ENCODE measurements around the gene RTL10.

Gene RTL10

DNA sequence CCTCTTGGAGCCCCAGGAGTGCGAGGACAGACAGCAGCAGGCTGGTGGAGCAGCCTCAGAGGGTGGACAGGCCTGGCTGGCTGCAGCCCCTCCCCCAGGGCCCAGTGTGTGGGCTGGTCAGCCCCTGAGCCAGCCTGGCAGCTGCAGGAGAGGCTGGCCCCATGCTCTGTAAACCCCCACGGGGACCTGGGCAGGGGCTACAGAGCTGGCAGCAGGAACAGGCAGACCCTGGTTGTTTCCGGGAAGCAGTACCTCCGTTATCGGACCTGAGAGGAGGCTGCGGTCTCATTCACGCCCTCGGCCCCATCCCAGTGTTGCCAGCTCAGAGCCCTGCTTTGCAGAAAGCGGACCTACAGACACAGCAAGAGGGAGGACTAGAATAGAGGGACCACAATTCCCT lies 48.4 kb upstream of the RTL10 start:
- DNase-seq = no peak

DNA sequence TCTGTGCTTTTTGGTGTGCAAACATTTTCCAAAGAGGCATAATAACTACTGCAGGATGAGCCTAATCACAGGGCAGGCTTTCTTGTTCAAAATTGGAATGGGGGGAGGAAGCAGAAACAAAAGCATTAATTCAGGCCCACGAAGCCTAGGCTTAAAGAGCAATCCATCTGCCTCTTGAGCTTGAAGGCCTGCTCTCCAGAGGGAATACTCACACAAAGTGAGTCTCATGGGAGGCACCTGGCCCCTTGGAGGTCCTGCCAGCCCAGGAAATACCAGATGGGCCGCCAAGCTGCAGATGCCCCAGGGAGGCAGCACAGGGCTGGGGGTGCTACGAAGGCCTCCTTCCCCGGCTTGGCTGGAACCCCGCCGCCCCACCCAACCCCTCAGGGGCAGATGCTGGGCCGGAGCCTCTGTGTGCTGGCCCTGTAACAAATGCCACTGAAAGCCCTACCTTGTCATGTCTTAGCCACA lies 47.6 kb upstream of the RTL10 start:
- Histone ChIP-seq H3K9ac (ENCODE audit: low read length) (no peak overlapping the region), H3K27me3 (replicated peaks; ENCODE audit: insufficient read depth, low read length) (no peaks in the 10 kb centered on the region), H3K79me2 (ENCODE audit: low read length) (no peaks in the 10 kb centered on the region), H4K20me1 (ENCODE audit: insufficient read depth, low read length) (no peaks in the 10 kb centered on the region), H3F3A (ENCODE audit: insufficient read depth, low read length) (no peaks in the 10 kb centered on the region), H3K4me3 (ENCODE audit: low read length) (no peak overlapping the region), H3K4me1 (ENCODE audit: low read length) (no peaks in the 10 kb centered on the region), H3K36me3 (replicated peaks; ENCODE audit: insufficient read depth, low read length) (no peaks in the 10 kb centered on the region), H3K27ac (ENCODE audit: low read length) (no peak overlapping the region), H3K9me3 (replicated peaks; ENCODE audit: insufficient read depth, low read length) (no peaks in the 10 kb centered on the region), H3K4me2 (ENCODE audit: low read depth, low read length) (no peak overlapping the region), H3K9me2 (replicated peaks; ENCODE audit: insufficient read depth, low read length) (no peaks in the 10 kb centered on the region), H2AFZ (ENCODE audit: low read length) (no peak overlapping the region)
- no peak for DNase-seq
- TF ChIP-seq EZH2 (optimal IDR thresholded peaks at IDR 0.05; ENCODE audit: low read depth, low read length) (no peak), EZH2phosphoT487 (IDR thresholded peaks at IDR 0.05; ENCODE audit: low read length) (no peak)
- TF ChIP-seq, protein P1, sequence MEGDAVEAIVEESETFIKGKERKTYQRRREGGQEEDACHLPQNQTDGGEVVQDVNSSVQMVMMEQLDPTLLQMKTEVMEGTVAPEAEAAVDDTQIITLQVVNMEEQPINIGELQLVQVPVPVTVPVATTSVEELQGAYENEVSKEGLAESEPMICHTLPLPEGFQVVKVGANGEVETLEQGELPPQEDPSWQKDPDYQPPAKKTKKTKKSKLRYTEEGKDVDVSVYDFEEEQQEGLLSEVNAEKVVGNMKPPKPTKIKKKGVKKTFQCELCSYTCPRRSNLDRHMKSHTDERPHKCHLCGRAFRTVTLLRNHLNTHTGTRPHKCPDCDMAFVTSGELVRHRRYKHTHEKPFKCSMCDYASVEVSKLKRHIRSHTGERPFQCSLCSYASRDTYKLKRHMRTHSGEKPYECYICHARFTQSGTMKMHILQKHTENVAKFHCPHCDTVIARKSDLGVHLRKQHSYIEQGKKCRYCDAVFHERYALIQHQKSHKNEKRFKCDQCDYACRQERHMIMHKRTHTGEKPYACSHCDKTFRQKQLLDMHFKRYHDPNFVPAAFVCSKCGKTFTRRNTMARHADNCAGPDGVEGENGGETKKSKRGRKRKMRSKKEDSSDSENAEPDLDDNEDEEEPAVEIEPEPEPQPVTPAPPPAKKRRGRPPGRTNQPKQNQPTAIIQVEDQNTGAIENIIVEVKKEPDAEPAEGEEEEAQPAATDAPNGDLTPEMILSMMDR (IDR thresholded peaks at IDR 0.05; ENCODE audit: low read length) = no peak

More for the DNA sequence above, 48.4 kb upstream of the RTL10 start:
- H3F3A ChIP-seq (ENCODE audit: insufficient read depth, low read length) = no peaks in the 10 kb centered on the region
- no peak overlapping the region for H3K9ac ChIP-seq (ENCODE audit: low read length)
- H4K20me1 ChIP-seq (ENCODE audit: insufficient read depth, low read length) = no peaks in the 10 kb centered on the region
- H3K79me2 ChIP-seq (ENCODE audit: low read length) = no peaks in the 10 kb centered on the region
- no peak overlapping the region for H3K4me2 ChIP-seq (ENCODE audit: low read depth, low read length)
- no peaks in the 10 kb centered on the region for H3K4me1 ChIP-seq (ENCODE audit: low read length)
- H3K27me3 ChIP-seq (replicated peaks; ENCODE audit: insufficient read depth, low read length) = no peaks in the 10 kb centered on the region
- no peak overlapping the region for H2AFZ ChIP-seq (ENCODE audit: low read length)
- no peaks in the 10 kb centered on the region for H3K9me3 ChIP-seq (replicated peaks; ENCODE audit: insufficient read depth, low read length)
- no peaks in the 10 kb centered on the region for H3K36me3 ChIP-seq (replicated peaks; ENCODE audit: insufficient read depth, low read length)
- TF ChIP-seq EZH2phosphoT487 (IDR thresholded peaks at IDR 0.05; ENCODE audit: low read length) = no peak
- TF ChIP-seq EZH2 (optimal IDR thresholded peaks at IDR 0.05; ENCODE audit: low read depth, low read length) = no peak
- TF ChIP-seq, protein P1 (IDR thresholded peaks at IDR 0.05; ENCODE audit: low read length) = no peak
- no peak overlapping the region for H3K27ac ChIP-seq (ENCODE audit: low read length)
- no peak overlapping the region for H3K4me3 ChIP-seq (ENCODE audit: low read length)
- H3K9me2 ChIP-seq (replicated peaks; ENCODE audit: insufficient read depth, low read length) = no peaks in the 10 kb centered on the region

DNA sequence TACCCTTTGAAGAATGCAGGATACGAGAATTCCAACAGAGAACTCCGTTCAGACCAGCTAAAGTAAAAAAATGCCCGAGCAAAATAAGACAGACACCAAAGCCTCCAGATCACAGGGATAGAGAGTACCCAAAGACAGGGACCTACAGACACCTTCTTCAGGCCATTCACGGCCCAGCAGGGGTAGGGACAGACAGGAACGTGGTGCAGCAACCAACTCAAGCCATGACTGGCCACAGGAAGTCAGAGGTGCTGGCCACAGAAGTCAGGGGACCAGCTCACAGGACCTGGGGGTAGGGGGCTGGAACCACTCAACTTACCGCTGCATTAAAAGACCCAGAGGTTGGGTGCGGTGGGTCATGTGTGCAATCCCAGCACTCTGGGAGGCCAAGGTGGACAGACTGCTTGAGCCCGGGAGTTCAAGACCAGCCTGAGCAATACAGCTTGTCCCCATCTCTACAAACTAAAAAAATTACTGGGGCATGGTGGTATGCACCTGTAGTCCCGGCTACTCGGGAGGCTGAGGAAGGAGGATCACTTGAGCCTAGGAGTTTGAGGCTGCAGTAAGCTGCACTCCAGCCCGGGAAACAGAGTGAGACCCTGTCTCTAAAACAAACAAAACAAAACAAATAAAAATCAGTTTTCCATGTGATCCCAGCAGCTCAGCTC lies 47.0 kb upstream of the RTL10 start:
- DNase-seq = no peak
- Histone ChIP-seq H3K36me3 (replicated peaks; ENCODE audit: insufficient read depth, low read length) (no peaks in the 10 kb centered on the region), H3K4me1 (ENCODE audit: low read length) (no peaks in the 10 kb centered on the region), H3K9ac (ENCODE audit: low read length) (no peak overlapping the region), H3K27me3 (replicated peaks; ENCODE audit: insufficient read depth, low read length) (no peaks in the 10 kb centered on the region), H2AFZ (ENCODE audit: low read length) (no peak overlapping the region), H4K20me1 (ENCODE audit: insufficient read depth, low read length) (no peaks in the 10 kb centered on the region), H3F3A (ENCODE audit: insufficient read depth, low read length) (no peaks in the 10 kb centered on the region), H3K9me2 (replicated peaks; ENCODE audit: insufficient read depth, low read length) (no peaks in the 10 kb centered on the region), H3K79me2 (ENCODE audit: low read length) (no peaks in the 10 kb centered on the region), H3K4me3 (ENCODE audit: low read length) (no peak overlapping the region), H3K4me2 (ENCODE audit: low read depth, low read length) (no peak overlapping the region), H3K9me3 (replicated peaks; ENCODE audit: insufficient read depth, low read length) (no peaks in the 10 kb centered on the region), H3K27ac (ENCODE audit: low read length) (no peak overlapping the region)
- TF ChIP-seq EZH2phosphoT487 (IDR thresholded peaks at IDR 0.05; ENCODE audit: low read length) = no peak
- no peak for TF ChIP-seq EZH2 (optimal IDR thresholded peaks at IDR 0.05; ENCODE audit: low read depth, low read length)
- TF ChIP-seq, protein P1 (IDR thresholded peaks at IDR 0.05; ENCODE audit: low read length) = no peak

All from MM.1S (cell line).